Adrenal gland (tissue), 12 donors: ENCODE results near the gene PAQR7. TPM values are rescaled to one million over a fixed set of nuclear protein-coding genes. Genes with fewer than 3 reads are reported as not detected.

Experiments
- DNase-seq, 7 donors: peaks; one replicate each; pipeline ENCODE4 v3.0.0-alpha.2; 2019 to 2020
- H3K27ac ChIP-seq, 5 donors: fragments of 200-600 bp; sonication (generic) in 4 of 5; 1 replicate in 3 of 5; 2 replicates in 2 of 5; pipeline versions ENCODE4 v1.5.1 to v1.8.0; 2016 to 2020; ENCODE audit warnings: mild to moderate bottlenecking in 1 of 5
- H3K27me3 ChIP-seq: fragments of 200-600 bp; 2 replicates; pipeline ENCODE4 v1.8.0; 2021
- H3K36me3 ChIP-seq, 2 donors: fragments of 200-600 bp; replicated peaks in 1 of 2; 1 replicate in 1 of 2; 2 replicates in 1 of 2; pipeline versions ENCODE4 v1.5.1 to v1.8.0; 2018 to 2022
- H3K4me1 ChIP-seq, 2 donors: fragments of 200-600 bp; replicated peaks in 1 of 2; 1 replicate in 1 of 2; 2 replicates in 1 of 2; pipeline versions ENCODE4 v1.5.1 to v1.8.0; 2018 to 2021
- H3K4me3 ChIP-seq, 4 donors: fragments of 200-600 bp; sonication (generic) in 3 of 4; one replicate each; pipeline ENCODE4 v1.5.1; 2016 to 2018
- H3K9me3 ChIP-seq, 3 donors: fragments of 200-600 bp; sonication (generic) in 1 of 3; replicated peaks in 1 of 3; 1 replicate in 2 of 3; 2 replicates in 1 of 3; pipeline versions ENCODE4 v1.5.1 to v1.8.0; 2016 to 2021
- POLR2A ChIP-seq, 2 donors: fragments of 450-650 bp; IDR thresholded peaks; one replicate each; pipeline ENCODE4 v1.6.1; 2017; ENCODE audit warnings: antibody characterized with exemption in 2 of 2, mild to moderate bottlenecking in 2 of 2, moderate library complexity in 1 of 2
- WGBS, 4 donors: extraction: QIAGEN DNeasy Blood & Tissue Kit in 2 of 4; methylation state at CpG; one replicate each; pipeline versions ENCODE4 v1.1.5 to v1.1.7; 2013 to 2017; 5-methylcytosine and 5-hydroxymethylcytosine counted together
- intact Hi-C, 2 donors: fragments of 100-400 bp; cut with DNase I; formaldehyde crosslinking; loops; one replicate each; pipeline versions ENCODE4 v1.14.1 to v1.15.0; 2022 to 2023
- polyA plus RNA-seq, 3 donors: library from polyadenylated mRNA; stranded (reverse); fragments of 200-250 nt in 2 of 3; fragments of 350-450 nt in 1 of 3; fragmentation: Illumina TruSeq in 1 of 3; extraction: RNeasy Lipid Tissue Mini Kit (QIAGEN cat#74804) in 1 of 3; gene quantifications; one replicate each; pipeline ENCODE4 v1.2.3, GENCODE V29; 2013 to 2014
- total RNA-seq, 9 donors: library from RNA; depleted of rRNA in 4 of 9; stranded (reverse); fragments of >200 nt in 4 of 9; fragments of 120-200 nt in 1 of 9; fragmentation: NEBNext Ultra II Directional in 1 of 9; extraction: Animal tissue kit (Norgen Biotek cat#: 25700) in 1 of 9; gene quantifications; one replicate each; pipeline versions ENCODE4 v1.1.0 to v1.2.4, GENCODE V29; 2013 to 2023
- TF ChIP-seq, protein P1 (sequence below), 6 experiments: fragments of 450-650 bp in 4 of 6; fragments of 200-600 bp in 2 of 6; sonication (generic) in 1 of 6; IDR thresholded peaks; 1 replicate in 5 of 6; 2 replicates in 1 of 6; pipeline versions ENCODE4 v1.5.1 to v1.8.0; 2016 to 2021; ENCODE audit warnings: antibody characterized with exemption in 6 of 6, mild to moderate bottlenecking in 2 of 6, moderate library complexity in 1 of 6
- donor health status: healthy with polysubstance abuse.
- donor health status: Bipolar disorder and iron deficiency.
- donor health status: DM: yes; HTN: yes; CAD: no.
- donor health status: DM: no; HTN: no; CAD: no.
- donor health status: DM: no; HTN: no; CAD: no.
- donor health status: DM: yes; HTN: yes; CAD: no.

Gene PAQR7
- total and polyA plus RNA-seq, 12 donors, result 19.9 to 71.8 (median 34.0) TPM

DNA sequence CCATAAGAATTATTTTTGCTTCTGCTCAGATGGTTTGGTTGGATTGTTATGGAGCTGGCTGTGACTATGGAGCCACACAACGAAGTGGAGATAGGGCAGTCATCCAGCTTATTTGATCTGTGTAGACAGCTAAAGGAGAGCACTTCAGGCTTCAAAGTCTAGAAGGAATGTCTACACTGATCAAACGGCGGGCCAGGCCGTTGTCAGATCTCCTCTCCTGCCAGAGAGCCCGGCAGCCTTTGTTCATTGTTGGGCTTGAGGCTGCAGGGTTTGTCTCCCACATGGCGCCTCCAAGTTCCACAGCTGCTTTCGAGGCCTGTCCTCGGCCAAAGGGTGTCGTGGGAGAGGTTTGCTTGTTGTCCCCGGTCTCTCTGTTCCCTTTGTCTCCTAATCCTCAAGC, 33.5 kb upstream of the PAQR7 start:
- no peak for DNase-seq
- Histone ChIP-seq H3K4me1 (peaks cover 20 to 22% of the 10 kb centered on the region in 2 donors), H3K36me3 (no peaks in the 10 kb centered on the region), H3K27ac (no peak overlapping the region), H3K4me3 (no peak overlapping the region), H3K9me3 (no peaks in the 10 kb centered on the region), H3K27me3 (no peaks in the 10 kb centered on the region)
- intact Hi-C loops, result no loop called here
- TF ChIP-seq POLR2A (IDR thresholded peaks at IDR 0.05), result no peak
- TF ChIP-seq, protein P1, sequence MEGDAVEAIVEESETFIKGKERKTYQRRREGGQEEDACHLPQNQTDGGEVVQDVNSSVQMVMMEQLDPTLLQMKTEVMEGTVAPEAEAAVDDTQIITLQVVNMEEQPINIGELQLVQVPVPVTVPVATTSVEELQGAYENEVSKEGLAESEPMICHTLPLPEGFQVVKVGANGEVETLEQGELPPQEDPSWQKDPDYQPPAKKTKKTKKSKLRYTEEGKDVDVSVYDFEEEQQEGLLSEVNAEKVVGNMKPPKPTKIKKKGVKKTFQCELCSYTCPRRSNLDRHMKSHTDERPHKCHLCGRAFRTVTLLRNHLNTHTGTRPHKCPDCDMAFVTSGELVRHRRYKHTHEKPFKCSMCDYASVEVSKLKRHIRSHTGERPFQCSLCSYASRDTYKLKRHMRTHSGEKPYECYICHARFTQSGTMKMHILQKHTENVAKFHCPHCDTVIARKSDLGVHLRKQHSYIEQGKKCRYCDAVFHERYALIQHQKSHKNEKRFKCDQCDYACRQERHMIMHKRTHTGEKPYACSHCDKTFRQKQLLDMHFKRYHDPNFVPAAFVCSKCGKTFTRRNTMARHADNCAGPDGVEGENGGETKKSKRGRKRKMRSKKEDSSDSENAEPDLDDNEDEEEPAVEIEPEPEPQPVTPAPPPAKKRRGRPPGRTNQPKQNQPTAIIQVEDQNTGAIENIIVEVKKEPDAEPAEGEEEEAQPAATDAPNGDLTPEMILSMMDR (IDR thresholded peaks at IDR 0.05), result no peak
- 55 to 73% (median 60%) methylated on average over 9 to 10 of the region's 10 CpGs for WGBS, 4 donors

DNA sequence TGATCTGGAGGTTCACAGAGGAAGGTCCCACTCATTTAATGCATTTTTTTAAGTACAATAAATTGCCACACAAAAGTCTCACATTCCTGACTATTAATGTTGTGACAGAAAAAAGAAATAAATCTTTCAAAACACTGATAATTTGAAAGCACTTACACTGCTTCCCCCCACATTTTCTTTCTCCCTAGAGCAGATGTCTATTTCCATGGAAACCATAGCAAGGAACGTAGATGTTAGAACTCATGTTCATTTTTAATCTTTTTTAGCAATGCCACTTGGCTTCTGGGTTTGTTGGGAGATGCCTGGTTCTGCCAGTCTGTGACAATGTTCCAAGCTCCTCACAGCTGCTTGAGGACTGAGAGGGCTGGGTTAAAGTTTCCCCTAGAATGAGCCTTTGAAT, 32.7 kb upstream of the PAQR7 start:
- WGBS, 4 donors, result 65 to 79% (median 68%) methylated on average over 1 of the region's 1 CpG

DNA sequence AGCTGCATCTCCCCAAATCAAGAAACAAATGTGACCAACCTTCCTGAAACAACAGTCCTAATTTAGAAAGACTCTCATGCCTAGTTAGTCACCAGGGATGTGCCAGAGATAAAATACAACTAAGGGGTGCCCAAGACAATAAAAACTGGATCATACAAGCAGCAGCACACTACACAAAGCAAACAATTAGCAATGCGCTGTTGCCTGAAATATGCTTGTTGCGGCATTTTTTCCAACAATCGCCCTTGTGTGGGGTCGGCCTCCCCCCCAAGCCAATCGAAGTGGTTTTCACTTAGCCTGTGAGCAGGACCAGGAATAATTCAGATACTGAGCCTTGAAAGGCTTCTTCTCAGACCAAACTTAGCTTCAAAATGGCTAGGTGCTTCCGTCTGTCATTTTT, 32.1 kb upstream of the PAQR7 start:
- Histone ChIP-seq H3K4me3 (no peak overlapping the region), H3K36me3 (no peaks in the 10 kb centered on the region), H3K27ac (no peak overlapping the region), H3K9me3 (no peaks in the 10 kb centered on the region), H3K4me1 (peaks cover 20 to 22% of the 10 kb centered on the region in 2 donors), H3K27me3 (no peaks in the 10 kb centered on the region)
- WGBS, 4 donors, result 76 to 92% (median 91%) methylated on average over 6 of the region's 6 CpGs
- TF ChIP-seq, protein P1 (IDR thresholded peaks at IDR 0.05), result no peak
- TF ChIP-seq POLR2A (IDR thresholded peaks at IDR 0.05), result no peak
- no peak for DNase-seq
- intact Hi-C loops, result no loop called here

More for the DNA sequence above, 32.7 kb upstream of the PAQR7 start:
- TF ChIP-seq POLR2A (IDR thresholded peaks at IDR 0.05), result no peak
- TF ChIP-seq, protein P1 (IDR thresholded peaks at IDR 0.05), result no peak
- H3K27me3 ChIP-seq, result no peaks in the 10 kb centered on the region
- no peaks in the 10 kb centered on the region for H3K36me3 ChIP-seq
- H3K4me3 ChIP-seq, result no peak overlapping the region
- DNase-seq, result no peak
- H3K27ac ChIP-seq, result no peak overlapping the region
- H3K9me3 ChIP-seq, result no peaks in the 10 kb centered on the region
- intact Hi-C loops, result no loop called here
- peaks cover 20 to 22% of the 10 kb centered on the region in 2 donors for H3K4me1 ChIP-seq

DNA sequence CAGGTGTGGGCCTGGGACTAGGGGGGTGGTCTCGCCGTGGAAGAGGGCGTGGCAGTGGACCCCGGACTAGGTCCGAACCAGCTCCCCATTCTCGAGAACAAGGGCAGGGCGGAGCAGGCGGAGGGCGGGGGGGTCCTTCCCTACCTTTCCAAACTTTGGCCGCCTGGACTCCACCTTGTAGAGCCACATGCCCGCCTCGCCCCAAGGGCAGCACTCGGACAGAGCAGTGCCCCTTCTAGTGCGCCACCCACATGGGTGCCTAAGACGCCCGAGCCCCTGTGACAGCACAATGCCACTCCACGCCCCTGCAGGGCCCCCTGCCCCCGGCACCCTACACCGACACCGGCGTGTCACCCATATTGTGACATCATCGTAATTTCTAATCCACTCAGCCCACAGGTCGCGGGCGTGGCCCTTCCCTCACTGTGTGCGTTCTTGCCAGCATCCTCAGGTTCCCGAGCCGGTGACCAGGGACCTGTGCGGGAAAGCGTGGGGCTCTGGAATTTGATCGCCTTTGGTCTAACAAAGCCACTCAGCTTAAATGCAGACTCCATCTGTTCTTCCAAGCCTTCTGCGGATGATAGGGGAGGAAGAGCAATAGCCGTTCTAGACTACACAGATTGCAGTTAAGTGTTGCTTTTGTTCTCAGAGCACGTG, 31.3 kb upstream of the PAQR7 start:
- H3K4me1 ChIP-seq, result peaks cover 20 to 22% of the 10 kb centered on the region in 2 donors
- no peaks in the 10 kb centered on the region for H3K27me3 ChIP-seq
- peak in 4 of 7 donors; percentile 29 to 70 (median 34) for DNase-seq
- H3K36me3 ChIP-seq, result no peaks in the 10 kb centered on the region
- intact Hi-C loops, result no loop called here
- H3K4me3 ChIP-seq, result peak overlapping the region in 2 of 4 donors; percentile 42 to 58
- peak overlapping the region in 2 of 5 donors; percentile 45 to 51 for H3K27ac ChIP-seq
- H3K9me3 ChIP-seq, result no peaks in the 10 kb centered on the region
- 8 to 24% (median 14%) methylated on average over 19 to 34 of the region's 34 CpGs for WGBS, 4 donors
- TF ChIP-seq, protein P1 (IDR thresholded peaks at IDR 0.05), result no peak
- TF ChIP-seq POLR2A (IDR thresholded peaks at IDR 0.05), result no peak
